Muscle layer of duodenum (tissue), 2 donors: Measurements from ENCODE around the gene RER1.
A peak's percentile ranks its signal among the peaks of the same experiment; 100 is the strongest.

ENCODE experiments used
- H3K27ac ChIP-seq: one replicate; pipeline ENCODE4 v1.7.0; 2013; ENCODE audit warnings: mild to moderate bottlenecking, low read length
- H3K27me3 ChIP-seq: one replicate; pipeline ENCODE4 v1.7.0; 2013; ENCODE audit warnings: low read depth, mild to moderate bottlenecking, control low read depth, low read length
- H3K36me3 ChIP-seq, 2 donors: one replicate each; pipeline ENCODE4 v1.7.0; 2013; ENCODE audit warnings: low read length in 2 of 2, control low read depth in 1 of 2, mild to moderate bottlenecking in 1 of 2; ENCODE audit not compliant: insufficient read depth in 2 of 2, control insufficient read depth in 1 of 2
- H3K4me1 ChIP-seq, 2 donors: one replicate each; pipeline ENCODE4 v1.7.0; 2013; ENCODE audit warnings: low read length in 2 of 2, mild to moderate bottlenecking in 2 of 2, control low read depth in 1 of 2, moderate library complexity in 1 of 2; ENCODE audit not compliant: insufficient read depth in 2 of 2, control insufficient read depth in 1 of 2
- H3K4me3 ChIP-seq, 2 donors: one replicate each; pipeline ENCODE4 v1.7.0; 2013; ENCODE audit warnings: low read length in 2 of 2, low read depth in 1 of 2, mild to moderate bottlenecking in 1 of 2
- H3K9me3 ChIP-seq, 2 donors: one replicate each; pipeline ENCODE4 v1.7.0; 2013; ENCODE audit warnings: low read length in 2 of 2, control low read depth in 1 of 2, mild to moderate bottlenecking in 1 of 2; ENCODE audit not compliant: control insufficient read depth in 1 of 2
- donor health status: healthy.

Gene RER1

GRCh38 chr1:2391041-2391930 is at the start of gene RER1, which contains the start of gene MORN1:
Gene RER1, plus strand, starts transcription at chr1:2391841. Its CDS starts 3,950 bp downstream, at chr1:2395791.
Gene MORN1, minus strand, starts transcription at chr1:2391554. Its CDS starts 21 bp downstream, at chr1:2391533.
- H3K4me1 ChIP-seq = peaks cover 10 to 38% of the 10 kb centered on the region in 2 donors
- peaks cover 4 to 32% of the 10 kb centered on the region in 2 donors for H3K36me3 ChIP-seq

GRCh38 chr1:2342384-2343022 is 49.1 kb upstream of the RER1 start:
- Histone ChIP-seq H3K9me3 (no peaks in the 10 kb centered on the region), H3K4me1 (no peaks in the 10 kb centered on the region), H3K36me3 (no peaks in the 10 kb centered on the region), H3K27me3 (no peaks in the 10 kb centered on the region), H3K4me3 (no peak overlapping the region), H3K27ac (no peak overlapping the region)

More at GRCh38 chr1:2391041-2391930, at the start of gene RER1, which contains the start of gene MORN1:
- H3K9me3 ChIP-seq = no peaks in the 10 kb centered on the region
- peak within 1 kb of the TSS; percentile 90 to 94 for H3K4me3 ChIP-seq
- no peaks in the 10 kb centered on the region for H3K27me3 ChIP-seq
- H3K27ac ChIP-seq = peak within 1 kb of the TSS; percentile 75

DNA sequence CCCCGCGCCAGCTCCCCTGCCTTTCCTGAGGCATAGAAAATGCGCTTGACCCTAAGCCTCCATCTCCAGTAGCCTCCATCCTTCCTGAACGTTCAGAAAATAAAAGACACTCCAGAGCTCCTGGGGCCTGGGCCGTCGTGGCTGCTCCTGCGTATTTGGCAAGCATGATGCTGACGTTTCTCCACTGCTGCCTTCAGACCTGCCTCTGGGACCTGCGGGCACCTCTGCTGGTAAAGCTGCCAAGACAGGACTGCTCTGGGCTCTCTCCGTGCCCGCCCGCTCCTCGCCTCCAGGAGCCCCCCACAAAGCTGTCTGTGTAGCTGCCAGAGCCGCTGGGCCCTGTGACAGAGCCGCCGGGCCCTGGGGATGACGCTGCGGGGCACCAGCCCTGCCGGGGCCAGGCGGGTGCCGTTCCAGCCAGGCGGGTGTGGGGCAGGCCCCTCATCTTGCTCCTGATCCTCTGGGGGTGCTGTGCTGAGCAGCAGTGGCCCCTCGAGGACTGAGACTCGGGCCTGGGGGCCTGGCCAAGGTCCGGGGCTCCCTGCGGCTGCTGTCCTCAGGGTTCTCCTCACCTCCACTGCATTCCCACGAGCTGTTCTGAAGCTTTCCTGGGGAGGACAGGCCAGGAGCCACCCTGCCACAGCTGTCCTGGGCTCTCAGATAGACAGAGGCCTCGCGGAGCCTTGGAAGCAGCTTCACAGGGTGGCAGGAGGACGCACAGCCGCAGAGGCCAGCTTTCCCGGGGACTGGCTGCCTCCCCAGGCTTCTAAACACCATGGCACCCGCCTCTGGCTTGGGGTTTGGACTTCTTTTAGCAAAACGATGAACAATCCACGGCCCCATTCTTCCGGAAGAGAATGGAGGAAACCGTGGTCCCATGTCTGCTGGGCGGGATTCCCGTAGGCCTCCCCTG is 48.4 kb upstream of the RER1 start:
- no peak overlapping the region for H3K27ac ChIP-seq
- no peaks in the 10 kb centered on the region for H3K36me3 ChIP-seq
- H3K27me3 ChIP-seq = no peaks in the 10 kb centered on the region
- H3K4me3 ChIP-seq = no peak overlapping the region
- no peaks in the 10 kb centered on the region for H3K4me1 ChIP-seq
- no peaks in the 10 kb centered on the region for H3K9me3 ChIP-seq

- Histone ChIP-seq H3K9me3 (no peaks in the 10 kb centered on the region), H3K27me3 (no peaks in the 10 kb centered on the region), H3K27ac (no peak overlapping the region)
Measured at GRCh38 chr1:2344121-2344681, 47.4 kb upstream of the RER1 start.

DNA sequence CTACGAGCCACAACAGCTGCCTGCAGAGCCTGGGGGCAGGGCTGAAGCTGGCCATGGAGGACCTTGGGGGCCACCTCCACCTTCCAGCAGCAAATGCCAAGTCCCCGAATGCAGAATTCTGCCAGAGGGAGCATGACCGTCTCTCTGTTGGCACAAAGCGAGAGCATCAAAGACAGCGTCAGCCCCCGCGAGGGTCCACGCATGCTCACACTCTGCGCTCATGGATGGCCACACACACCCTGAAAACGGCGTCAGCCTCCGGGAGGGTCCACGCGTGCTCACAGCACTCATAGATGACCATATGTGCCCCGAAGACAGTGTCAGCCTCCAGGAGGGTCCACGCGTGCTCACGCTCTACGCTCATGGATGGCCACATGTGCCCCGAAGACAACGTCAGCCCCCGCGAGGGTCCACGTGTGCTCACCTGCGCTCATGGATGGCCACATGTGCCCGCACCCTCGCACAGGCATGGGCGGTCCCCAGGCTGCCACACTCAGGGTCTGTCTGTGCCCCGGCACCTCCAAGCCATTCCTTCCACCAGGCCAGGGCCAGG is 46.8 kb upstream of the RER1 start:
- no peaks in the 10 kb centered on the region for H3K36me3 ChIP-seq
- no peaks in the 10 kb centered on the region for H3K4me1 ChIP-seq
- no peak overlapping the region for H3K27ac ChIP-seq
- H3K9me3 ChIP-seq = no peaks in the 10 kb centered on the region
- H3K27me3 ChIP-seq = no peaks in the 10 kb centered on the region
- no peak overlapping the region for H3K4me3 ChIP-seq

More at GRCh38 chr1:2344121-2344681, 47.4 kb upstream of the RER1 start:
- Histone ChIP-seq H3K36me3 (no peaks in the 10 kb centered on the region), H3K4me1 (no peaks in the 10 kb centered on the region), H3K4me3 (no peak overlapping the region)

DNA sequence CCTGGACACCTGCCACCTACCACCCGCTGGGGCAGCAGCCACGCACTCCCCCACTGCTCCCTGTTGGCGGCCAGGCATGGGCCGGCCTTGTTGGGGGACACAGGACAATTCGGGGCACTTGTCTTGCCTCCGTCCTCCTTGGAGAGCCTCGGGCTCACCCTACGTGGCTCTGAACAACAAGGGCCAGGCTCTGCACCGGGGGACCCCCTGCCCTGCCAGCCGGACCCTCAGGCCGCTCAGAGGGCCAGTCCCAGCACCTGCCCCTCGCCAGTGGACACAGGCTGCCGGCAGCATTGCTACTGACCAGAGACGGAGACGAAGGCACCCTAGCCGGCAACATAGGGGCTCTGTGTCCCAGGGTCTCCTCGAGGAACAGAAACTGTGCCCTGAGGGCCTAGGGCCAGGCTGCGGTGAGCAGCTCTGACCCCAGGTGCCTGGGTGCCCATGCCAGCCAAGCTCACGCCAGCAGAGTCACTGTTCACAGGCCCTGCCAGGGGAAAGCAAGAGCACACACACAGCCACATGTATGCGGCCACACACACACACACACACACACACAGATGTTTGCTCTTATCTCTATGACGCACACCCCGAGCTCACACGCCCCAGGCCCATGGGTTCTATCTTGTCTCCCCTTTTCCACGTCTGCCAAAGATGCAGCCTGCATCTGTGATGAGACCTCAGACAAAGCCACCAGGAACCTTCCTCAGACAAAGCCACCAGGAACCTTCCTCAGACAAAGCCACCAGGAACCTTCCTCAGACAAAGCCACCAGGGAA is 46.2 kb upstream of the RER1 start:
- no peak overlapping the region for H3K4me3 ChIP-seq
- no peaks in the 10 kb centered on the region for H3K4me1 ChIP-seq
- no peaks in the 10 kb centered on the region for H3K9me3 ChIP-seq
- no peaks in the 10 kb centered on the region for H3K27me3 ChIP-seq
- no peaks in the 10 kb centered on the region for H3K36me3 ChIP-seq
- H3K27ac ChIP-seq = no peak overlapping the region

DNA sequence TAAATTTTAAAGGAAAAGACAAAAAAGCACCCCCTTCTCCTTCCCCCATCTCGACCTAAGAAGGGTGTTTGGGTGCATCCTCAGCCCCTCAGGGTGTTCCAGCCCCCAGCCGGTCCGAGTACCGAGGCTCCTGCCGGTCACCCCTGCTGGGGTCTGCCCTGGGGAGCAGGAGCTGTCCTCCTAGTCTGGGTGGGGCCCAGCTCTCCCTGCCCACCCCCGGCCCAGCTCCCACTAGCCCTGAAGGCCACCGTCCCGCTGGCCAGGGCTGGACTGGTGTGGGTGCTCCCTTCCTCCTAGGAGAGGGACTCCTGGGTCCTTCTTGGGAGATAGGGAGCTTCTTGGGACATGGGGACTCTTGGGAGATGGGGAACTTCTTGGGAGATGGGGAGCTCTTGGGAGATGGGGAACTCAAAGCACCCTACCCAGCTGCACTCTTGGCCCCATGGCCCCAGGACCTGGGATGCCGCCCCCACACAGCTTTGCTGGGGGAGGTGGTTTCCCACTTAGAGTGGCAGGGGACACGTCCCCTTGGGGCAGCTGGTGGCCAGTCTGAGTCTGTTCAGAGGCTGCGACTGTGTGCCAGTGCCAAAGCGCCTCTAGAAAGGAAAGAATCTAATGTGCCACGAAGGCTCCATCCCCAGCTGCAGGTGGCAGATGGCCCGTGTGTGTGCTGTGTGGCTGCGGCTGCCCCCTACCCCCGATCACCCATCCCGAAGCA is 44.8 kb upstream of the RER1 start:
- no peaks in the 10 kb centered on the region for H3K27me3 ChIP-seq
- H3K27ac ChIP-seq = no peak overlapping the region
- H3K9me3 ChIP-seq = no peaks in the 10 kb centered on the region
- no peaks in the 10 kb centered on the region for H3K4me1 ChIP-seq
- H3K4me3 ChIP-seq = no peak overlapping the region
- H3K36me3 ChIP-seq = no peaks in the 10 kb centered on the region

GRCh38 chr1:2347409-2347785 is 44.2 kb upstream of the RER1 start:
- no peak overlapping the region for H3K4me3 ChIP-seq
- H3K27me3 ChIP-seq = no peaks in the 10 kb centered on the region
- H3K27ac ChIP-seq = no peak overlapping the region
- H3K9me3 ChIP-seq = no peaks in the 10 kb centered on the region
- H3K36me3 ChIP-seq = no peaks in the 10 kb centered on the region
- no peaks in the 10 kb centered on the region for H3K4me1 ChIP-seq

GRCh38 chr1:2347896-2348295 is 43.7 kb upstream of the RER1 start:
- Histone ChIP-seq H3K4me3 (no peak overlapping the region), H3K27me3 (no peaks in the 10 kb centered on the region), H3K9me3 (no peaks in the 10 kb centered on the region), H3K27ac (no peak overlapping the region), H3K4me1 (no peaks in the 10 kb centered on the region), H3K36me3 (no peaks in the 10 kb centered on the region)
